ENCODE data around the gene MYL11.

DNA sequence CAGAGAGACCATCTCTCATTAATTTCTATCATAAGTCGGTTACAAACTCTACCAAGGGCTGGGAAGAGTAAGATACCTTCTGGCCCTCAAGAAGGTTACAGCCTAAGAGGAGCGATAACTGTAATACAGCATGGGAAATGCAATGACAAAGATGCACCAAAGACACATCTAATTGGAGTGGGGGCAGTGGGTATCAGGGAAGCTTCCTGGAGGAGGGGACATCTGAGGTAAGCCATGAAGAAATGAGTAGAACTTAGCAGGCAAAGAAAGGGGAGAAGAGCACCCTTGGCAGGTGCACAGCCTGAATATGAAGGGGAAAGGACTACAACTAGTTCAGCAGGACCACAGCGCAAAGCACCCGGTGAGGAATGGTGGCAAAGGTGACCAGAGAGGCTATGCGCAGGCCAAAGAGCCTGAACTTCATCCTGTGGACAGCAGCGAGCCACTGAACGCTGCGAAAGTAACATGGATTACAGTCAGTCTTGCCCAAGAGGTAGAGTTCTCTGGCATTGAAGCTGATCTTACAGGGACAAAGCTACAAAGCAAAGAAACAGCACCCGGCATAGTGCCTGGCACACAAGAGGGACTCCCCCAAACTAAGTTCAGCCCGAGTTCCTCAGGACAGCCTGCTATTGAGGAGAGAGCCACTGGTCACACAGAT, 7.1 kb upstream of the MYL11 start:
- TF ChIP-seq, protein P1, sequence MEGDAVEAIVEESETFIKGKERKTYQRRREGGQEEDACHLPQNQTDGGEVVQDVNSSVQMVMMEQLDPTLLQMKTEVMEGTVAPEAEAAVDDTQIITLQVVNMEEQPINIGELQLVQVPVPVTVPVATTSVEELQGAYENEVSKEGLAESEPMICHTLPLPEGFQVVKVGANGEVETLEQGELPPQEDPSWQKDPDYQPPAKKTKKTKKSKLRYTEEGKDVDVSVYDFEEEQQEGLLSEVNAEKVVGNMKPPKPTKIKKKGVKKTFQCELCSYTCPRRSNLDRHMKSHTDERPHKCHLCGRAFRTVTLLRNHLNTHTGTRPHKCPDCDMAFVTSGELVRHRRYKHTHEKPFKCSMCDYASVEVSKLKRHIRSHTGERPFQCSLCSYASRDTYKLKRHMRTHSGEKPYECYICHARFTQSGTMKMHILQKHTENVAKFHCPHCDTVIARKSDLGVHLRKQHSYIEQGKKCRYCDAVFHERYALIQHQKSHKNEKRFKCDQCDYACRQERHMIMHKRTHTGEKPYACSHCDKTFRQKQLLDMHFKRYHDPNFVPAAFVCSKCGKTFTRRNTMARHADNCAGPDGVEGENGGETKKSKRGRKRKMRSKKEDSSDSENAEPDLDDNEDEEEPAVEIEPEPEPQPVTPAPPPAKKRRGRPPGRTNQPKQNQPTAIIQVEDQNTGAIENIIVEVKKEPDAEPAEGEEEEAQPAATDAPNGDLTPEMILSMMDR (IDR thresholded peaks at IDR 0.05): no peak
- no peak for TF ChIP-seq POLR2A (IDR thresholded peaks at IDR 0.05)

Data from adrenal gland (tissue), 5 donors.